Stimulated activated CD8-positive, alpha-beta memory T cell treated with anti-CD3 and anti-CD28 coated beads, Interleukin-12 subunit alpha, Interleukin-12 subunit beta, amount 100 ng/mL, for 4 hours (primary cell): ENCODE data around the gene MYBPC2.

Experiments used
- DNase-seq: peaks from one replicate; pipeline ENCODE4 v3.0.0-alpha.2; 2020; ENCODE audit warnings: low read depth

The MYBPC2 gene

DNA sequence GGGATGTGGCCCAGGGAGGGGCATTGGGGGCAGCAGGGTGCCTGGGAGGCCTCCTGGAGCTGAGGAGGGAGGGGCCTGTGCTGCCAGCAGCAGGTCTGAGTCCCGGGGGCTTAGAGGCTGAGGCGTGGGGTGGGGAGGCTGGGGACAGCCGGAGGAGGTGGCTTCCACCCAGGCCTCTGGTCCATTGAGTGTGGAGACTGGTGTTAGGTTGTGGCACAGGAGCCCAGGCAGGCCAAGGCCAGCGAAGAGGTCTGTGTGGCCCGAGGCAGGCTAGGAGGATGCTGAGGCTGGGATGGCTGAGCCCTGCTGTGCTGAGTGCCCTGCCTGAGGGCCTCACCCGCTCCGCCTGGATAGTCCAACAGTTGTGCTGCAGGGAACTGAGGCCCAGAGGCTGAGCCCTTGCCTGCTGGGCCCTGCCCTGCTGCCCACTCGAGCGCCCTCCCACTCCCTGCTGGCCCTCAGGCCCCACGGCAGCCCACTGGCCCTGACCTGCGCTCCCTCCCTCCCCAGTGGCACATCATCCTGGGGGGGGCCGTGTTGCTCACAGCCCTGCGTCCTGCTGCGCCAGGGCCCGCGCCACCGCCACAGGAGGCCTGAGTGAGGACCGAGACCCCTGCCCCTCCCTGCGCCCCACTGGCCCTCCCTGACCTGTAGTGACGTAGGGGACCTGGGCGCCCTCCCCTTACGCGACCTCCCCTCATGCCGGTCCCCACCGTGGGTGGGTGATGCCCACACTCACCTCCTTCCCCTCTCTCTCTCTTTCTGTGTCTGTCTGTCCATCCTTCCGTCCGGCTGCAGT is 48.9 kb downstream of the MYBPC2 start:
- DNase-seq: no peak

GRCh38 chr19:50482271-50482855 is 49.7 kb downstream of the MYBPC2 start:
- no peak for DNase-seq

DNA sequence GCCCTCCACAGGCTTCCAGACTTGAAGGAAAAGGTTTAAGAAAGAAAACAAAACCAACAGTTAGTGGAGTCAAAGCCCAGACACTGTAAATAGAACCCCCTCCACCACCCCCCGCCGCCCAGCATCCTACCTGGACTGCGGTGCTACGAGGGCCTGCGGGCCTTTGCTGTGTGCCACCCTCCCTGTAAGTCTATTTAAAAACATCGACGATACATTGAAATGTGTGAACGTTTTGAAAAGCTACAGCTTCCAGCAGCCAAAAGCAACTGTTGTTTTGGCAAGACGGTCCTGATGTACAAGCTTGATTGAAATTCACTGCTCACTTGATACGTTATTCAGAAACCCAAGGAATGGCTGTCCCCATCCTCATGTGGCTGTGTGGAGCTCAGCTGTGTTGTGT is 50.2 kb downstream of the MYBPC2 start:
- no peak for DNase-seq

GRCh38 chr19:50485284-50485955 is 52.7 kb downstream of the MYBPC2 start:
- no peak for DNase-seq

GRCh38 chr19:50486823-50487515 is 54.3 kb downstream of the MYBPC2 start:
- no peak for DNase-seq

GRCh38 chr19:50488389-50489194 is 55.9 kb downstream of the MYBPC2 start:
- DNase-seq: no peak

DNA sequence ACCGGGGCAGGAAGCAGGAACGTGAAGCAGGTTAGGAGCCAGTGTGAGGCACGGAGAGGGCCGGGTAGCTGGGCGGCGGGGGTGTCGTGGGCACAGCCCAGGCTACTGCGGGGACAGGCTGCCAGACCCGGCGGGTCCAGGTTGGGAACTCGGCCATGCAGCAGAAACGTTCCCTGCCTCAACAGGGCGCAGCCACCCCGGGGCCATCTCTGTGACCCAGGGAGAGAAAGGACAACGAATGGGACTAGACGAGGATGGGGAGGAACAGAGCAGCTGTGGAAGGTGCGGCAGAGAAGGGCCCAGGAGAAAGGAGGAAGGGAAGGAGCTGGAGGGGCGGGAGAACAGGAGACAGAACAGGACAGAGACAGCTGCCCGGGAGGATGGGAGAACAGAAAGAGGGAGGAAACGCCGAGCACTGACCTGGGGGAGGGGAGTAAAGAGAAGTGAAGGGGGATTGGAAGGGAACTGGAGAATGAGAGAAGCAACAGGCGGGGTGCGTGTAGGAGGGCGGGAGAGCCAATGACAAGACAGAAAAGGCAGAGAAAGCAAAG is 56.8 kb downstream of the MYBPC2 start:
- DNase-seq: no peak

DNA sequence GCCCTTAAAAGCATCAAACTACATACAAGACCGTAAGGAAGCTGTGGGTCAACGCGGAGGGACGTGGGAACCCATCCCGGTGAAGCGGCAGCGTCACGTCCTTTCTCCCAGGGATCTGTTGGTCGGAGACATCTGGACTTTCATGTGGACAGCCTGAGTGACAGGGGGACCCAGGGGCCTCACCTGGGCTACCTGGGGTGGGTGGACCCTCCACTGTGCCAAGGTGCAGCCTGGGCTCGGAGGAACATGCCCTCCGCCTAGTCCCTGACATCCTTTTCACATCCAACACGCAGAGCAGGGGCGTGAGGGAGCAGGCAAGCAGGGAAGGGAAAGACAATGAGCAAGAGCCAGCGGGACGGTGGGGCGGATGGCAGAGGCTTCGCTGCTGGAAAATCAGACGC is 57.7 kb downstream of the MYBPC2 start:
- no peak for DNase-seq

- no peak for DNase-seq
Measured at GRCh38 chr19:50490991-50491472, 58.3 kb downstream of the MYBPC2 start.

GRCh38 chr19:50492303-50493052 is 59.8 kb downstream of the MYBPC2 start:
- no peak for DNase-seq

- no peak for DNase-seq
Measured at GRCh38 chr19:50493171-50493570, 60.5 kb downstream of the MYBPC2 start.

GRCh38 chr19:50494186-50495019 is 61.7 kb downstream of the MYBPC2 start:
- no peak for DNase-seq

DNA sequence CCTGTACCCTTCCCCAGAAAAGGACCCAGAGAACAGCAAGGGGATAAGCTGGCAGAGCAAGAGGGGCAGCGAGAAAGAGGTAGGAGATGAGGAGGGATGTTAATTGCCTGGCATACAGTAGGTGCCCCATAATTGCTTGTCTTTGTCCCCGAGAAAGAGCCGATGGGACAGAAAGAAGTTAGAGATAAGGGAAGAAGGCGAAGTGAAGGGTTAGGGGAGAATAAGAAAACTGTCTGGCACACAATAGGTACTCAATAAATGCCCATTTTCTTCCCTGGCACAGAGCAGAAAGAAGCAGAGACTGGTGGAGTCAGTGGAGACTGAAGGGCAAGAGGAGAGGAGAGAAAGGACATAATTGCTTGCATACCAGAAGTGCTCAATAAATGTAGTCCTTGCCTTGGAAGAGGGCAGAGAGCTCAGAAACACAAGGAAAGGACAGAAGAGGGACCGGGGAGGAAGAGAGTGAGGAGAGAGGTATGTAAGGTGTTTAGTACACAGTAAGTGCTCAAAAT is 62.4 kb downstream of the MYBPC2 start:
- DNase-seq: no peak

- DNase-seq: no peak
Measured at GRCh38 chr19:50496189-50497021, 63.7 kb downstream of the MYBPC2 start.

DNA sequence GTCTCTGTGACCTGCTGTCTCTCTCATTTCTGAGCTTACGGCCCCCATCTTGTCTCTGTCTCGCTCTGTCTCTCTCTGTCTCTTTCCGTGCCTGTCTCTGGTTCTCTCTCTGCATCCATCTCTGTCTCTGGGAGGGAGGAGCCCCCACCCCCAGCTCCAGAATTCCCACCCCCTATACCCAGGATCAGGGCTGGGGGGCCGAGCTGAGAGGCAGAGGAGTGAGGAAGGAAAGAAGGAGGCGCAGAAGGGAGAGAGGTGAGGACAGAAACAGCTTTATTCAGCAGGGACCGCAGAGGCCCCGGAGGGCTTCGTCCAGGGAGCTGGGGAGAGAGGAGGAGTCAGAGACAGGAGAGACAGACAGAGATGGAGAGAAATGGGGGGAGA is 64.3 kb downstream of the MYBPC2 start:
- no peak for DNase-seq

DNA sequence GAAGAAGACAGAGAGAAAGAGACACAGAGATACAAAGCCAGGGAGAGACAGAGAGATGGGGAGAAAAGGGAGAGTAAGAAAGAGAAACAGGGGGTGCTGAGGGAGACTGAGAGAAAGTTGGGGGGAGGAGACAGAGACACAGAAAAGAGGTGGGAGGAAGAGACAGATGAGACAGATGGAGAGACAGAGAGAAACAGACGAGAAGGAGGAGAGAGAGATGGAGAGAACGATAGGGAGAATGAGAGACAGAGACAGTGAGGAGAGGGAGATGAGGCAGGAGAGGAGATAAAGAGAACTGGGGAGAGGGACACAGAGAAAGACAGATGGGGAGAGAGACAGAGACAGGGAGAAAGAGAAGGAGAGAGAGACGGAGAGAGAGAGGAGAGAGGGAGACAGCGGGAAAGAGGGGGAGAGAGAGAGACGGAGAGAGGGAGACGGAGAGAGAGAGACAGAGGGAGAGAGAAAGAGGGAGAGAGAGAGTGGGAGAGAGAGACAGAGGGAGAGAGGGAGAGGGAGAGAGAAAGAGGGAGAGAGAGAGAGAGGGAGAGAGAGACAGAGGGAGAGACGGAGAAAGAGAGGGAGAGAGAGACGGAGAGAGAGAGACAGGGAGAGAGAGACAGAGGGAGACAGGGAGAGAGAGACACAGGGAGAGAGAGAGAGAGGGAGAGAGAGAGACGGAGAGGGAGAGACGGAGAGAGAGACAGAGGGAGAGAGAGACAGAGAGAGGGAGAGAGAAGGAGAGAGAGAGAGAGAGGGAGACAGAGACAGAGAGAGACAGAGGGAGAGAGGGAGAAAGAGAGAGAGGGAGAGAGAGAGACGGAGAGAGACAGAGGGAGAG is 65.7 kb downstream of the MYBPC2 start:
- DNase-seq: no peak

GRCh38 chr19:50500060-50500752 is 67.5 kb downstream of the MYBPC2 start:
- no peak for DNase-seq
